Panc1 (cell line): ENCODE data around the gene LRRN4CL. TPM values are rescaled to one million over a fixed set of nuclear protein-coding genes. Genes with fewer than 3 reads are reported as not detected.

Experiments
- ATAC-seq: fragments of 200-7000 bp; cut with Tn5 transposase; 2 replicates; pipeline ENCODE4 v1.9.1; 2020; ENCODE audit warnings: mild to moderate bottlenecking, moderate library complexity
- BruUV-seq: library from RNA; stranded (reverse); fragments of 400-500 nt; replicated peaks from 2 replicates; lab custom pipeline; 2021; lab: Mats Ljungman, UMichigan
- CTCF ChIA-PET: fragments of 300-600 bp; sonication (Branson Sonifier 250); formaldehyde crosslinking; loops from one replicate; lab custom pipeline; 2022; ENCODE audit warnings: antibody characterized with exemption; lab: Charles Lee
- POLR2A ChIA-PET: fragments of 300-600 bp; sonication (Branson Sonifier 250); formaldehyde crosslinking; loops from one replicate; lab custom pipeline; 2022; ENCODE audit warnings: antibody characterized with exemption; lab: Charles Lee
- DNase-seq: peaks from one replicate; pipeline ENCODE4 v3.0.0-alpha.2; 2010; ENCODE audit warnings: low read depth, low spot score
- H3K27ac ChIP-seq: 2 replicates; pipeline ENCODE4 v1.5.1; 2011; ENCODE audit warnings: mild to moderate bottlenecking, low read length, inconsistent platforms
- H3K27me3 ChIP-seq: fragments of 200-500 bp; sonication (Bioruptor generic); 2 replicates; pipeline ENCODE4 v1.6.0; 2014; ENCODE audit warnings: low read length, inconsistent platforms; ENCODE audit not compliant: control insufficient read depth, insufficient read depth
- H3K36me3 ChIP-seq: fragments of 200-500 bp; sonication (Bioruptor generic); 2 replicates; pipeline ENCODE4 v1.5.1; 2014; ENCODE audit warnings: inconsistent platforms, mild to moderate bottlenecking, low read length, moderate library complexity; ENCODE audit not compliant: control insufficient read depth, insufficient read depth
- H3K4me1 ChIP-seq: 2 replicates; pipeline ENCODE4 v1.5.1; 2011; ENCODE audit warnings: inconsistent platforms, mild to moderate bottlenecking, low read length, moderate library complexity; ENCODE audit not compliant: control insufficient read depth, insufficient read depth
- H3K4me3 ChIP-seq, 2 experiments: 2 replicates each; pipeline ENCODE4 v1.5.1; 2011 to 2012; ENCODE audit warnings: low read depth in 2 of 2, low read length in 2 of 2, mild to moderate bottlenecking in 2 of 2, inconsistent platforms in 1 of 2, moderate library complexity in 1 of 2
- H3K9me3 ChIP-seq: fragments of 200-500 bp; sonication (Bioruptor generic); 2 replicates; pipeline ENCODE4 v1.5.1; 2014; ENCODE audit warnings: low read depth, mild to moderate bottlenecking, inconsistent platforms, low read length, moderate library complexity; ENCODE audit not compliant: control insufficient read depth, insufficient read depth
- POLR2AphosphoS5 ChIP-seq: IDR thresholded peaks from 2 replicates; pipeline ENCODE4 v1.6.1; 2012; ENCODE audit warnings: mild to moderate bottlenecking, low read depth, low read length, moderate library complexity
- SIN3A ChIP-seq: IDR thresholded peaks from 2 replicates; pipeline ENCODE4 v1.6.1; 2012; ENCODE audit warnings: low read depth, mild to moderate bottlenecking, low read length, moderate library complexity, borderline replicate concordance; ENCODE audit not compliant: insufficient read depth
- TCF7L2 ChIP-seq: IDR thresholded peaks from 2 replicates; pipeline ENCODE4 v1.6.1; 2011; ENCODE audit warnings: mild to moderate bottlenecking, low read depth, low read length, inconsistent platforms
- in situ Hi-C: cut with HindIII; loops from 2 replicates; pipeline ENCODE4 v1.10.0; 2016; ENCODE audit warnings: low sequenced_read_pairs, low pct_unique_long_range_greater_than_20kb
- intact Hi-C: fragments of 100-400 bp; cut with micrococcal nuclease; formaldehyde crosslinking; loops from one replicate; pipeline ENCODE4 v1.10.0; 2022; ENCODE audit not compliant: unreplicated experiment
- total RNA-seq: library from RNA; stranded (reverse); gene quantifications from one replicate; pipeline ENCODE4 v1.2.1, GENCODE V29; 2021; ENCODE audit not compliant: unreplicated experiment
- TF ChIP-seq, protein P1 (sequence below): fragments of 450-650 bp; IDR thresholded peaks from 2 replicates; pipeline ENCODE4 v1.5.1; 2017; ENCODE audit warnings: mild to moderate bottlenecking
- TF ChIP-seq, protein P2 (sequence below), 2 experiments: IDR thresholded peaks; 2 replicates each; pipeline ENCODE4 v1.6.1; 2011 to 2012; ENCODE audit warnings: low read depth in 2 of 2, control low read depth in 1 of 2, low read length in 1 of 2, mild to moderate bottlenecking in 1 of 2, moderate library complexity in 1 of 2; ENCODE audit not compliant: insufficient read depth in 1 of 2

The LRRN4CL gene
- total RNA-seq, 1 experiment from 2014 or later = 0.13 TPM

DNA sequence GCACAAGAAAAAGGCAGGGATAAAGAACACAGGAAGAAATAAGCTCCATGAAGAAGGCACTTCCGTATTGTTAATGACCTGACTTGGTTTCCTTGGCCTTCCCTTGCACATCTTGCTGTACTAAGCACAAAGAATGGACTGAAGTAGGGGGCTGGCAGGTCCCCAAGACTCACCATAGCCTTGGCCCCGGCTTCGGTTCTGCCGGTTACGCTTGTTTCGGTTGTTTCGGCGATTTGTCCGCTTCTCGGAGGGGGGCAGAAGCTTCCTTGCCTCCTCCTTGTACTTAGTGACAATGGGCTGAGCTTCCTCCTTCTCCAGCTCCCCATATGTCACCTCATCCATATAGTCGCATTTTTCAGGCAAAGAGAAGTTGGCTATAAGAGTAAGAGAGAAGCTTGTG is 27.5 kb upstream of the LRRN4CL start:
- no peaks in the 10 kb centered on the region for H3K9me3 ChIP-seq
- ATAC-seq = no peak
- intact Hi-C loops = no loop called here
- BruUV-seq = no TSS peak
- H3K4me1 ChIP-seq = peaks cover 4% of the 10 kb centered on the region; the same call in 1 of the 2 replicates
- peaks cover 47% of the 10 kb centered on the region for H3K36me3 ChIP-seq
- H3K27me3 ChIP-seq = no peaks in the 10 kb centered on the region
- no peak overlapping the region for H3K4me3 ChIP-seq
- in situ Hi-C loops = no loop called here
- H3K27ac ChIP-seq = no peak overlapping the region
- CTCF ChIA-PET = no interaction called here
- TF ChIP-seq, protein P1, sequence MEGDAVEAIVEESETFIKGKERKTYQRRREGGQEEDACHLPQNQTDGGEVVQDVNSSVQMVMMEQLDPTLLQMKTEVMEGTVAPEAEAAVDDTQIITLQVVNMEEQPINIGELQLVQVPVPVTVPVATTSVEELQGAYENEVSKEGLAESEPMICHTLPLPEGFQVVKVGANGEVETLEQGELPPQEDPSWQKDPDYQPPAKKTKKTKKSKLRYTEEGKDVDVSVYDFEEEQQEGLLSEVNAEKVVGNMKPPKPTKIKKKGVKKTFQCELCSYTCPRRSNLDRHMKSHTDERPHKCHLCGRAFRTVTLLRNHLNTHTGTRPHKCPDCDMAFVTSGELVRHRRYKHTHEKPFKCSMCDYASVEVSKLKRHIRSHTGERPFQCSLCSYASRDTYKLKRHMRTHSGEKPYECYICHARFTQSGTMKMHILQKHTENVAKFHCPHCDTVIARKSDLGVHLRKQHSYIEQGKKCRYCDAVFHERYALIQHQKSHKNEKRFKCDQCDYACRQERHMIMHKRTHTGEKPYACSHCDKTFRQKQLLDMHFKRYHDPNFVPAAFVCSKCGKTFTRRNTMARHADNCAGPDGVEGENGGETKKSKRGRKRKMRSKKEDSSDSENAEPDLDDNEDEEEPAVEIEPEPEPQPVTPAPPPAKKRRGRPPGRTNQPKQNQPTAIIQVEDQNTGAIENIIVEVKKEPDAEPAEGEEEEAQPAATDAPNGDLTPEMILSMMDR = no peak
- TF ChIP-seq, protein P2, sequence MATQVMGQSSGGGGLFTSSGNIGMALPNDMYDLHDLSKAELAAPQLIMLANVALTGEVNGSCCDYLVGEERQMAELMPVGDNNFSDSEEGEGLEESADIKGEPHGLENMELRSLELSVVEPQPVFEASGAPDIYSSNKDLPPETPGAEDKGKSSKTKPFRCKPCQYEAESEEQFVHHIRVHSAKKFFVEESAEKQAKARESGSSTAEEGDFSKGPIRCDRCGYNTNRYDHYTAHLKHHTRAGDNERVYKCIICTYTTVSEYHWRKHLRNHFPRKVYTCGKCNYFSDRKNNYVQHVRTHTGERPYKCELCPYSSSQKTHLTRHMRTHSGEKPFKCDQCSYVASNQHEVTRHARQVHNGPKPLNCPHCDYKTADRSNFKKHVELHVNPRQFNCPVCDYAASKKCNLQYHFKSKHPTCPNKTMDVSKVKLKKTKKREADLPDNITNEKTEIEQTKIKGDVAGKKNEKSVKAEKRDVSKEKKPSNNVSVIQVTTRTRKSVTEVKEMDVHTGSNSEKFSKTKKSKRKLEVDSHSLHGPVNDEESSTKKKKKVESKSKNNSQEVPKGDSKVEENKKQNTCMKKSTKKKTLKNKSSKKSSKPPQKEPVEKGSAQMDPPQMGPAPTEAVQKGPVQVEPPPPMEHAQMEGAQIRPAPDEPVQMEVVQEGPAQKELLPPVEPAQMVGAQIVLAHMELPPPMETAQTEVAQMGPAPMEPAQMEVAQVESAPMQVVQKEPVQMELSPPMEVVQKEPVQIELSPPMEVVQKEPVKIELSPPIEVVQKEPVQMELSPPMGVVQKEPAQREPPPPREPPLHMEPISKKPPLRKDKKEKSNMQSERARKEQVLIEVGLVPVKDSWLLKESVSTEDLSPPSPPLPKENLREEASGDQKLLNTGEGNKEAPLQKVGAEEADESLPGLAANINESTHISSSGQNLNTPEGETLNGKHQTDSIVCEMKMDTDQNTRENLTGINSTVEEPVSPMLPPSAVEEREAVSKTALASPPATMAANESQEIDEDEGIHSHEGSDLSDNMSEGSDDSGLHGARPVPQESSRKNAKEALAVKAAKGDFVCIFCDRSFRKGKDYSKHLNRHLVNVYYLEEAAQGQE (IDR thresholded peaks at IDR 0.05; ENCODE audit: insufficient read depth in 1 of 2, low read depth in 2 of 2, low read length in 1 of 2) = no peak
- TF ChIP-seq POLR2AphosphoS5 (no peak), SIN3A (no peak), TCF7L2 (no peak)
- POLR2A ChIA-PET = no interaction called here
- no peak for DNase-seq

DNA sequence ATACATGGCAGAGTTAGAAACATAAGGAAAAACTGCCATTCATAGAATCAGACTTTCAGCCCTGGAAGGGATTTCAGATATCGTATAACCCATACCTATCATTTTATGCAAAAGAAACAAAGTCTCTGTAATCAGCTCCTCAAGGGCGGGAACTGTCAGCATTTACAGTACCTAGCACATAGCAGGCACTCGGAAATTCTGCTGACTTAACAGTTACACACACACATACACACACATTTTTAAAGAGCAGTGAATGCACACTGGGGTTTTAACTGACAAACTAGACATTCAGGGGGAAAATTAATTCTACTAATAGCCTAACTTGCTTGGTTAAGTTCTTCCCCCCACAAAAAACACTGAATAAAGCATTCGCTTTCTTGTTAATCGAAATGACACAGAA is 26.9 kb upstream of the LRRN4CL start:
- DNase-seq (no peak), ATAC-seq (no peak)
- Histone ChIP-seq H3K9me3 (no peaks in the 10 kb centered on the region), H3K27ac (no peak overlapping the region), H3K36me3 (peaks cover 41% of the 10 kb centered on the region), H3K4me3 (no peak overlapping the region), H3K27me3 (no peaks in the 10 kb centered on the region), H3K4me1 (peaks cover 4% of the 10 kb centered on the region; the same call in 1 of the 2 replicates)
- BruUV-seq = no TSS peak
- CTCF ChIA-PET = no interaction called here
- POLR2A ChIA-PET = interaction anchor here (0.7 kb wide), 1 partner anchor 356 kb away, joined by 3 read pairs; no protein-coding TSS in a partner anchor
- intact Hi-C loops = no loop called here
- in situ Hi-C loops = no loop called here
- no peak for TF ChIP-seq SIN3A
- TF ChIP-seq, protein P1 = no peak
- no peak for TF ChIP-seq TCF7L2
